BLaER1 treated with 17β-estradiol and CSF1 and Interleukin-3, amounts not matched to agents 10 nM and 100 nM (cell line): ENCODE measurements around the gene HDAC9.

Experiments used
- H3K27ac ChIP-seq, 11 experiments: shearing (Covaris generic); formaldehyde crosslinking; 2 replicates each; pipeline ENCODE4 v1.8.1; 2022
- H3K27me3 ChIP-seq, 11 experiments: shearing (Covaris generic); formaldehyde crosslinking; 2 replicates each; pipeline ENCODE4 v1.8.1; 2022
- H3K36me3 ChIP-seq, 11 experiments: shearing (Covaris generic); formaldehyde crosslinking; 2 replicates each; pipeline ENCODE4 v1.8.1; 2022
- H3K4me1 ChIP-seq, 10 experiments: shearing (Covaris generic); formaldehyde crosslinking; 2 replicates each; pipeline ENCODE4 v1.8.1; 2022
- H3K4me2 ChIP-seq, 11 experiments: shearing (Covaris generic); formaldehyde crosslinking; 2 replicates each; pipeline ENCODE4 v1.8.1; 2022
- H3K4me3 ChIP-seq, 10 experiments: shearing (Covaris generic); formaldehyde crosslinking; 2 replicates each; pipeline ENCODE4 v1.8.1; 2022
- H3K9ac ChIP-seq, 11 experiments: shearing (Covaris generic); formaldehyde crosslinking; 2 replicates each; pipeline ENCODE4 v1.8.1; 2022
- H3K9me3 ChIP-seq, 11 experiments: shearing (Covaris generic); formaldehyde crosslinking; replicated peaks in 1 of 11; 2 replicates each; pipeline ENCODE4 v1.8.1; 2022
- H4K20me1 ChIP-seq, 11 experiments: shearing (Covaris generic); formaldehyde crosslinking; 2 replicates each; pipeline ENCODE4 v1.8.1; 2022
- Cebpa-rat ChIP-seq, 11 experiments: shearing (Covaris generic); IDR thresholded peaks; 2 replicates each; pipeline ENCODE4 v1.8.1; 2022

Gene HDAC9

DNA sequence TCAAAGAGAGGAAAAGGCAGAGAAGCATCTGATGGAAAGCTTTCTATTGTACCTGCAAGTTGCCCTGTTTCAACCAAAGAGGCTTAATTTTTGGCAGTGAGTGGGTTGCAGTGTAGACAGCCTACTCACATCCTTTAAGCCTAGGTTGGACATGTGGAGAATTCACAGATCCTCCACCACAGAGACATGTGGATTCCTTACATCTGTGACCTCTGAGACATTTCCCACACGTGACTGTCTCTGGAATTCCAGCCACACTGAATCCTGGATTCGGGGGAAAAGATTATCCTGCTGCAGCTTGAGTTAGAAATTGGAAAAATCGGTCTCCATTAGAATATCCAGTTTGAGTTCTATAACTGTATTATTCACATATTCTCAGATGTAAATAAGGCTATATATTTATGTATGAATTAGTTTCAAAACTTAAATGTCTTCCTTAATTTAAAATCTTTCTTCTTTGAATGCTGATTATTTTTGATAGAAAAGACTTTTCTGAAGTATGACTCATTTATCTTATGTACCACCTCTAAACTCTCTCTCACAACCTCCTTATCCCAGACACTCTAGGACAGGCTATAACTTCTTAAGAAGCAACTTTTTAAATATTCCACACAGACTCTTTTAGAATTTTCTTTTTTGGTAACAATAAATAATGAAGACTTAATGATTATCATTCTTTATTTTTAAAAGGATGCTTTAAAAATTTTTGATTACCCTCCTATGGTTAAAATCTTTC is 498.6 kb downstream of the HDAC9 start:
- Histone ChIP-seq H3K36me3 (no peaks in the 10 kb centered on the region), H3K9ac (no peak overlapping the region), H3K4me1 (no peaks in the 10 kb centered on the region), H3K4me3 (no peak overlapping the region), H3K9me3 (peaks cover 0 to 5% (median 0%) of the 10 kb centered on the region in 11 experiments; a peak in 1 of 22 replicates), H4K20me1 (no peaks in the 10 kb centered on the region), H3K4me2 (no peak overlapping the region), H3K27me3 (no peaks in the 10 kb centered on the region), H3K27ac (no peak overlapping the region)
- TF ChIP-seq Cebpa-rat (IDR thresholded peaks at IDR 0.05): no peak

DNA sequence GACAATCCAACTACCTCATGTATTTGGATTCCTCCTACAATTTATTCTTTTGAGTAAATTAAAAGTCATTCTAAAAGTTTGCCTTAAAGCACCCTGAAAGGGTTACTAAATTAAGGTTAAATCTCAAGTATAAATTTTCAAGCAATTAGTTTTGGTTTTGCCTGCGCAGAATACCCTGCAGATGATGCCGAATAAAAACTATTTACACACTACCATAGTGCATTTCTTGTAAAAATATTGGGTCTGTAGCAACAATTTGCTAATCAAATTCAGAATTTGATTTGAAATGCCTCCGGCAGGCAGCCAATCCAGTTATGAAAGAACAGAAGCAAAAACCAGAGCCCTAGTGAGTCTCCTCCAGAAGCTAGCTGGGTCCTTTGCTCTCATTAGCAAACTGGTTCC is 499.7 kb downstream of the HDAC9 start:
- Histone ChIP-seq H3K36me3 (no peaks in the 10 kb centered on the region), H3K27ac (no peak overlapping the region), H3K27me3 (no peaks in the 10 kb centered on the region), H3K9me3 (peaks cover 0 to 5% (median 0%) of the 10 kb centered on the region in 11 experiments; a peak in 1 of 22 replicates), H3K4me1 (no peaks in the 10 kb centered on the region), H3K9ac (no peak overlapping the region), H3K4me3 (no peak overlapping the region), H3K4me2 (no peak overlapping the region), H4K20me1 (no peaks in the 10 kb centered on the region)
- no peak for TF ChIP-seq Cebpa-rat (IDR thresholded peaks at IDR 0.05)

DNA sequence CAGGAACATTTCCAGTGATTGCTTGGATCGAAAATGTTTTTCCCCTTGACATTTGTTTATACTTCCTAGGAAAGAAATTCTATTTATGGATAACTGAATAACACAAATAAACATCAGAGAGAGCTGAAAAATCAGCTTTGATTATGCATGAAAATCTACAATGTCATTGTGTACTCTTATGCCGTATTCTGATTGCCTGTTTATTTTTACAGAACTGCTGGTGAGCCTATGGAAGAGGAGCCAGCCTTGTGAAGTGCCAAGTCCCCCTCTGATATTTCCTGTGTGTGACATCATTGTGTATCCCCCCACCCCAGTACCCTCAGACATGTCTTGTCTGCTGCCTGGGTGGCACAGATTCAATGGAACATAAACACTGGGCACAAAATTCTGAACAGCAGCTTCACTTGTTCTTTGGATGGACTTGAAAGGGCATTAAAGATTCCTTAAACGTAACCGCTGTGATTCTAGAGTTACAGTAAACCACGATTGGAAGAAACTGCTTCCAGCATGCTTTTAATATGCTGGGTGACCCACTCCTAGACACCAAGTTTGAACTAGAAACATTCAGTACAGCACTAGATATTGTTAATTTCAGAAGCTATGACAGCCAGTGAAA is 500.4 kb downstream of the HDAC9 start:
- H3K36me3 ChIP-seq: no peaks in the 10 kb centered on the region
- no peak for TF ChIP-seq Cebpa-rat (IDR thresholded peaks at IDR 0.05)
- no peak overlapping the region for H3K4me3 ChIP-seq
- no peaks in the 10 kb centered on the region for H3K4me1 ChIP-seq
- no peaks in the 10 kb centered on the region for H3K9me3 ChIP-seq
- H3K4me2 ChIP-seq: no peak overlapping the region
- H3K27me3 ChIP-seq: no peaks in the 10 kb centered on the region
- H3K9ac ChIP-seq: no peak overlapping the region
- H4K20me1 ChIP-seq: no peaks in the 10 kb centered on the region
- no peak overlapping the region for H3K27ac ChIP-seq

GRCh38 chr7:18996583-18996982 is 501.0 kb downstream of the HDAC9 start:
- Histone ChIP-seq H3K9me3 (no peaks in the 10 kb centered on the region), H4K20me1 (no peaks in the 10 kb centered on the region), H3K4me3 (no peak overlapping the region)

GRCh38 chr7:18997477-18998150 is 502.1 kb downstream of the HDAC9 start:
- Histone ChIP-seq H3K9me3 (no peaks in the 10 kb centered on the region), H3K4me2 (no peak overlapping the region), H3K4me1 (no peaks in the 10 kb centered on the region), H3K36me3 (no peaks in the 10 kb centered on the region), H4K20me1 (no peaks in the 10 kb centered on the region), H3K27ac (no peak overlapping the region), H3K27me3 (no peaks in the 10 kb centered on the region), H3K9ac (no peak overlapping the region), H3K4me3 (no peak overlapping the region)
- no peak for TF ChIP-seq Cebpa-rat (IDR thresholded peaks at IDR 0.05)

More at GRCh38 chr7:18996583-18996982, 501.0 kb downstream of the HDAC9 start:
- H3K4me2 ChIP-seq: no peak overlapping the region
- no peak overlapping the region for H3K27ac ChIP-seq
- no peaks in the 10 kb centered on the region for H3K27me3 ChIP-seq
- H3K4me1 ChIP-seq: no peaks in the 10 kb centered on the region
- H3K9ac ChIP-seq: no peak overlapping the region
- no peak for TF ChIP-seq Cebpa-rat (IDR thresholded peaks at IDR 0.05)
- no peaks in the 10 kb centered on the region for H3K36me3 ChIP-seq

DNA sequence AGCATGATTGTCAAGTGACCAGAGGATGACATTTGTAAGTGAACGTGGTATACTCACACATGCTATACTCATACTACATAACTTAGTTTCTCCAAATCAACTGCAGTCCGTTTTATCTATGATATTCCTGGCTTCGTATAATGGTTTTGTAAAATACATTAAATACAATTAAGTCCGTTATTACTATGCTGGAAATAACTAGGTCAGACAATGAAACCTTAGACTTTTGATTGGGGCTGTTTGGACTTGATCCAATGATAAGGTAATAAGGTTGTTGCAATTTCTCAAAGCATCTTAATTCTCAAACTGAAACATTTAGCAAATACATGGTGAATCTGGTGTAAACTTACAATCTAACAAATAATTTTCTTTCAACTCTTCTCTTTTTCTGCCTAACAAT is 504.9 kb downstream of the HDAC9 start:
- Histone ChIP-seq H3K4me2 (no peak overlapping the region), H3K27me3 (no peaks in the 10 kb centered on the region), H4K20me1 (no peaks in the 10 kb centered on the region), H3K27ac (no peak overlapping the region), H3K36me3 (no peaks in the 10 kb centered on the region), H3K9ac (no peak overlapping the region), H3K4me1 (no peaks in the 10 kb centered on the region), H3K4me3 (no peak overlapping the region), H3K9me3 (no peaks in the 10 kb centered on the region)
- TF ChIP-seq Cebpa-rat (IDR thresholded peaks at IDR 0.05): no peak

DNA sequence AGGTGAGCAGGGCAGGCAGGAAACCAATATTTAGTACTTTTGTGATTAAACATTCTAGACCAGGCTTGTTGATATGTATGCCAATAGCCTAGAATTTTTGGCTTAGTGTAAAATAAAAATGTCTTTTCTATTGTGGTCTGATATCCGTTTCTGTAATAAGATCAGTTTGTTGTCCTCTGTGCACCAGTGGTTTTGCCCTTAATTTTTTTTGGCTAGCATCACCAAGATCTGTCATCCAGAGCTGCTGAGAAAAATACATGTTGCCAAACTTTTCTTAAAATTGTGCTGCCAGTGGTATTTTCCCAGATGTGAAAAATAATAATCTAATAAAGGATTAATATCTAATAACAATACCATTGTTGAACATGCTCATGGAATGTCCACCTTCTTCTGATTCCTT is 506.3 kb downstream of the HDAC9 start:
- Histone ChIP-seq H3K4me1 (no peaks in the 10 kb centered on the region), H3K36me3 (no peaks in the 10 kb centered on the region), H3K27ac (no peak overlapping the region), H3K9me3 (no peaks in the 10 kb centered on the region), H4K20me1 (no peaks in the 10 kb centered on the region), H3K9ac (no peak overlapping the region), H3K4me2 (no peak overlapping the region), H3K4me3 (no peak overlapping the region), H3K27me3 (no peaks in the 10 kb centered on the region)
- TF ChIP-seq Cebpa-rat (IDR thresholded peaks at IDR 0.05): no peak

- no peak overlapping the region for H3K27ac ChIP-seq
These were observed 513.8 kb downstream of the HDAC9 start for GRCh38 chr7:19009241-19009935.

DNA sequence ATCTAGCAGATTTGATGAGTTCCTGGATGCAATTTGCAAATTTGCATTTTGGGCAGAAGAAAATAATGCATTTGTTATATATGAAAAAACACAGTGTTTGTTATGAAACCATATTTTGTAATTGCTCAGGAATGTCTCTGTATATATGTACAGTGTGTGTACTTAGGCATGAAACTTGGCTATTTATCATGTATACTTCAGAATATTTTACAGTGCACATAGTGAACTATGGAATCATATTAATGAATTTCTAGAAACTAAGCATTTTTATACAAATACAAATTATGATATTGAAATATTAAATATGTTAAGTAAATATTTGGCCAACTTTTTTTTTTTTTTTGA is 514.4 kb downstream of the HDAC9 start:
- Histone ChIP-seq H3K9ac (no peak overlapping the region), H4K20me1 (no peaks in the 10 kb centered on the region), H3K4me3 (no peak overlapping the region), H3K27ac (no peak overlapping the region), H3K4me1 (no peaks in the 10 kb centered on the region), H3K4me2 (no peak overlapping the region), H3K36me3 (no peaks in the 10 kb centered on the region), H3K9me3 (no peaks in the 10 kb centered on the region), H3K27me3 (no peaks in the 10 kb centered on the region)
- TF ChIP-seq Cebpa-rat (IDR thresholded peaks at IDR 0.05): no peak

More at GRCh38 chr7:19009241-19009935, 513.8 kb downstream of the HDAC9 start:
- Histone ChIP-seq H3K4me1 (no peaks in the 10 kb centered on the region), H3K9ac (no peak overlapping the region), H3K4me2 (no peak overlapping the region), H3K36me3 (no peaks in the 10 kb centered on the region), H3K27me3 (no peaks in the 10 kb centered on the region), H4K20me1 (no peaks in the 10 kb centered on the region), H3K4me3 (no peak overlapping the region), H3K9me3 (no peaks in the 10 kb centered on the region)
- no peak for TF ChIP-seq Cebpa-rat (IDR thresholded peaks at IDR 0.05)
